Nucleus accumbens (tissue), 56 donors: ENCODE data around the gene CCDC158.
"Not testable (repeated sequence)": the region's sequence is repeated elsewhere in the genome, so short reads cannot be mapped to it uniquely, and the experiment has no call there.

ENCODE experiments used
- DNase-seq, 56 donors: peaks; one replicate each; lab custom pipeline; 2025; lab: John Stamatoyannopoulos, UW

CCDC158 gene

DNA sequence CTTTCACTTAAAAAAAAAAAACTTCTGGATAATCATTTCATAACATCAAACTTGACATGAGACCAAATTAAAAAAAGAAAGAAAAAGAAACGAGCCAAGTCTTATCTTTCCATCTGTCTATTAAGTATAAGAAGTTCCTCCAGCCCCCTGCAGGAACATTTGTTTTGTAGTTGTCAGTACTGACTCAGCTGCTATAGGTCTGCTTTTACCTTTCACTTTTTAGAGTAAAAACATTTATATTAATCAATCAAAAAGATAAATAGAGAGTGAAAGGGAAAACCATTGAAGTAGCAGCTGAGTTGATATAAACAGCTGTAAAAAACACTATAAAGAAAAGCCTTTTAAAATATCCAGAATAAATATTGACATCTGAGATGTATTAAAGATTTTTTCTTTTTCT, 46.1 kb downstream of the CCDC158 start:
- DNase-seq = no peak

DNA sequence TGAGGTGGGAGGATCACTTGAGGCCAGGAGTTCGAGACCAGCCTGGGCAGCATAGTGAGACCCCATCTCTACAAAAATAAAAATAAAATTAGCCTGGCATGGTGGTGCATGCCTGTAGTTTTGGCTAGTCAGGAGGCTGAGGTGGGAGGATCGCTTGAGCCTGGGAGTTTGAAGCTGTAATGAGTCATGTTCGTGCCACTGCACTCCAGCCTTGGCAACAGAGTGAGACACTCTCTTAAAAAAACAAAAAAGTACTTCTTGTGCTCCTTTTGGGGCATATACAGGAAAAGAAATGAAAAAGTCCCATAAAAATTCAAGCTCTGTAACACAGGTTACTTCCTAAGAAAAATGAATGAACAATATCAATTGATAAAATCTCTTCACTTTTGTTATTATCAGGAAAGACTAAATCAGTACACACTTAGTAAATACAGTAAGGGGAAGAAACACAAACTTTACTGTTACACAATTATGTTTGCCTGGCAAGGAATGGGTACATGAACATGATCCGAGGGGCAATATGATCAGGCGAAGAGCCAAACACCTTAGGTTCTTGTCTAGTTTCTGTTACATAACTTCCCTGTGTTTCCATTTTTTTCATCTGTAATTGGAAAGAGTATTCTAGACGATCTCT, 46.9 kb downstream of the CCDC158 start:
- no peak for DNase-seq

DNA sequence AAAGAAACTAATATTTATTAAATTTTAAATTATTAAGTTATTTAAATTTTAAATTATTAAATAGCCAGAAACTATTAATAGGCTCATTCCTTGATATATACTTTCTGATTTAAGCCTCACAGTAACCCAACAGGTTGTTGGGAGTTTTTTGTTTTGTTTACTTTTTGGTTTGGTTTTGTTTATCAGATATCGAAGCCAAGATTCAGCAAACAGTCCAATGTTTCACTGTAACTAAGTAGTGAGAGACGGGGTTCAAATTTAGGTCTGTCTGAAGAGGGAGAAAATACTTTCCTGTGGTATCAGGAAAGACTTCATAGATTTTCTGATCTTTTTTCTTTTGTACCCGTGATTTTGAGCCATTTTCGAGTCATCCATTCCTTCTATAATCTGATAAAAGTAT, 54.2 kb downstream of the CCDC158 start:
- DNase-seq = no peak

DNA sequence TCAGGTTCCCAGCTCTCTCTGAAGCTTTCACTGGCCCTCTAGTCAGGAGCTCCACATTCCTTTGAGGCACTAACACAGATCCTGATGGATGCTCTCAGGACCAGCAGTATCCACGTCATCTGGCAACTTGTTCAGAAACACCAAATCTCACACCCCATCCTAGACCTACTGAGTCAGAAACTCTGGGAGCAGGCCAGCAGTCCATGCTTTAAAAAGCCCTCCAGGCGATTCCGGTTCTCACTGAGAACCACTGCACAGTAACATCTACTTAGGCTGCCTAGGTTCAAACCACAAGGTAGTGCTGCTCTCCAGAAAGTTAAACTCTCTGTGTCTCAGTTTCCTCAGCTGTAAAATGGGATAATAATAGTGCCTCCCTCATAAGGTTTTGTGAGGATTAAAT, 55.3 kb downstream of the CCDC158 start:
- DNase-seq = no peak

DNA sequence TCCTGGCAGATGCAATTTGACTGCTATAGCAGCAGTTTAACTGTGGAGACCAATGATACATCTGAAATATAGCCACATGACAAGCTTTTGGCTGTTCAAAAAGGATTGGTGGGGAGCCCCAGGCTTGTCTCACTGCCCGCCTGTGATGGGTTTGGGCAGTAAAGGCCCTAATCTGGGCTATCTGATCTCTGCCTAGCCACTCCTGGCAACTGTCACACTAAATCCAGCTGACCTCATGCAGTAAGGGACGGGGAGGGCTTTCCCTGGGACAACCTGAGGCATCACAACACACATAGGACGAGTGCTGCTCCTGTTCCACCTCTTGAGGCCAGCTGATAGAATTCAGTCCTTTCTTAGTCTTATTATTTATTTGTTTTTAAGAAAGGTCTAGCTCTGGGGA, 56.2 kb downstream of the CCDC158 start:
- no peak for DNase-seq

DNA sequence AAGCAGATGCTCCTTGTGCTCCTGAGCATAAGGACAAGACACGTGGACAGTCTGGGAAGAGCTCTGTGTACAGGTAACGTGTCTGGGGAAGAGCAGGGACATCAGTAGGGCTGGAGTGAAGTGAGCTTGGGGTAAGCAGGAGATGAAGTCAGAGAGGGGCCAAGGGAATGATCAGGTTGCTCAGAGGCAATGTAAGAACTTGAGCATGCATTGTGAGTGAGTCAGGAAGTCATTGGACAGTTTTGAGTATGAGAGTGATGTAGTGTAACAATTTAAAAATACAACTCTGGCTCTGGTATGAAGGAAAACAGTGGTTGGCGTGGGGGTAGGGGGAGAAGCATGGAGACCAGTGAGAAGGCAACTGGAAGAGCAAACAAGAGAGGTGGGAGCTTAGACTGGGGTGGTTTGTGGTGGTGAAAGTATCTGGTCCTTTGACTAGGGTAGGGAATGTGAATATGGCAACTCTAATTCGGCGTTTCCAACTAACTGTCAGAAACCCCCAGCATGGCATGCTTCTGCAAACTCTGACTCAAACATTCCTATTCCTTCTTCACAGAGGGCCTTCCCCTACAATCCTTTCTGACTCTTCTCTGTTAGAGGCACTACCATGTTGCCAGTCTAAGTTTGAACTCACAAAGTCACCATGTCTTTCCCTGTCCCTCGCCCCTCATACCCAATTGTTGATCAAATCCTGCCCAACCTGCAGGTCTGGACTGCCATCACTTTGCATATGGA, 57.2 kb downstream of the CCDC158 start:
- no peak for DNase-seq

DNA sequence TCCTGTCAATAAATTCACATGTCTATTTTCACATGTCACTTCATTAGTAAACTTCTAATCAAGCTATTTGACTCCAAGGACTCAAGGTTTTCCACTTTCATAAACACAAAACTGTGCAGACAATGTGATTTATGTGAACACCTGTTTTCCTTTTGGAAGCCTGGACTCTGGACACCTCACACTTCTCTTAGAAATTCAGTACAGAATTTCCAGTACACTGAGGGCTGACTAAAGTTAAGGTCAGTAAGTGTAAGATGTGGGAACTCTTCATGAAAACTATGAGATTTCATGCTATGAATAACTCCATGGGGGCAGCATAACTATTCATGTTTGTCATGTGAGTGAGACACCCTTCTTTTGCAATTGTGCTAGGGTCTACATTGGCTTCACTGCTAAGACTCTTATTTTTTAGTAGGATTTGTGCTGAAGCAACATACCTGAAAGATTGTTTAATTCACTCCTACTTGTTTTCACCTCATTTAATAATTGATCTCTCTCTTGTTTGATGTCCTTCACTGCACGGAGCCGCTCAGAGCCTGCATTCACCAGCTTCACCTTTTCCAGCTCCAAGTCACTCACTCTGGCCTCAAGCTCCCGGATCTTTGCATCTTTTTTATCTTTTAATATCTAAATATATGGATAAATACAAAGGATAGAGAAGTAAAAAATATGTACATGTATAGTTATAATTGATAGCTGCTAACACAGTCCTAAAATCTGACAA, 59.1 kb downstream of the CCDC158 start:
- DNase-seq = no peak

DNA sequence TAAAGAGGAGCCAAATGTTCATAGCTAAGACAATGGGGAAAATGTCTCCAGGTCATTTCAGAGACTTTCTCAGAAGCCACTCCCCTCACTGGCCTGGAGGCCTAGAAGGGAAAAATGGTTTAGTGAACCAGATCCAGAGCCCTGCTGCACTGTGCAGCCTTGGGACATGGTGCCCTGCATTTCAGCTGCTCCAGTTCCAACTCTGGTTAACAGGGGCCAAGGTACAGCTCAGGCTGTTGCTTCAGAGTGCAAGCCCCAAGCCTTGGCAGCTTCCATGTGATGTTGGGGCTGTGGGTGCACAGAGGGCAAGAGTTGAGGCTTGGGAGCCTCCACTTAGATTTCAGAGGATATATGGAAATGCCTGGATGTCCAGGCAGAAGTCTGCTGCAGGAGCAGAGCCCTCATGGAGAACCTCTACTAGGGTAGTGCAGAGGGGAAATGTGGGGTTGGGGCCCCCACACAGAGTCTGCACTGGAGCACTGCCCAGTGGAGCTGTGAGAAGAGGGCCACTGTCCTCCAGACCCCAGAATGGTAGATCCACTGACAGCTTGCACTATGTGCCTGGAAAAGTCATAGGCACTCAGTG, 61.0 kb downstream of the CCDC158 start:
- not testable (repeated sequence) for DNase-seq

DNA sequence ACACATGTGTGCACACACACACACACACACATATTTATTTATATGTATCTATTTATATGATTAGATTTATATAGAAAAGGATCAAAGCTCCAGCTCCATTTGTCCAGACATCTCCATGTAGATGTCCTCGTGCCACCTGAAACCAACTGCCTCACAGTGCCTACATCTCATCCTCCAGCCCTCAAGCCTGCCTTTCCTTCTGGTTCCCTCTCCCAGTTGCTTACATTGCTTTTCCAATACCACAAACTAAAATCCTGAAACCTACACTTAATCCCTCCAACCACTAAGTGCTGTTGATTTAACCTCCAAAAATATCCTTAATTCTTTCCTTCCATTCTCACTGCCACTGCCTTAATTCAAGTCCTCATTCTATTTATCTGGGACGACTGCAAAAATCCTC, 63.0 kb downstream of the CCDC158 start:
- DNase-seq = no peak

DNA sequence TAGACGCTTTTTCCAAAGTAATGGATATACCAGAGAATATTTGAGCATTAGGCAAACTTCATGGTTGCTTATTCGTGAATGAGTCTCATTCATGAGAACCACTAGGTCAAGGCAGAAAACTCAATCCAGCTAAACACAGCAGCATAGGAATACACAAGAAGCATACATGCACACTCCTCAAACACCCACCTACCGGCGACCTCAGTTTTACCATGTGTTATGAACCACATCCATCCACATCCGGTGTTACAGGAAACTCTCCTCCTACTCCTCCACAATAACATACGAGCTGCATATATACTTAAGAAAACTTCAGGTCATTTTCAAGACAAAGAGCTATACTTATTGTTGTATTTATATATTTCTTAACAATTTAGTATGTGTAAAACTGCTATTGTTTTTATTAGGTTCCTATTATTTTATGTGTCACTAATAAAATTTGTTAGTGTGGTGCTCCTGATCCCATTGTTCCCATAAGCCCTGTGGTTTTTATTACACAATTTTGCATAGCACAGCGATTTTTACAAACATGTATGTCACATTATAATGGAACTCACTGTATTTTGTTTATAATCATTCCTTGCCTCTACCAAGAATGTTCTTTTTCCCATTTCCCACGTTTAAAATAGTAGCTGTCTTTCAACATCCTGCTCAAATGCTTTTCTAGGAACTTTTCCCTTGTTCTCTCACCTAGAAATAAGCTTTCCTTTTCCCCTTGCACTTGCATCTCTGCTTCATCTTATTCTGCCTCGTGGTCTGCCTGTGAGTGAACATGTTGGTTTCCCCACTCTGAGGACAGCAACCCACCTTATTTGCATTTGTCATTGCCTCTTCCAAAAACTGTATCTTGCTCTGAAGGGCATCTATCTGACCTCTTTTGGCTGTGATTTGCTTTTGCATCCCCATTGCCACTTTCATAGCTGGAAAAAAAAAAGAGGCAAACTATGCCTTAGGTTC, 66.1 kb downstream of the CCDC158 start:
- DNase-seq = no peak

DNA sequence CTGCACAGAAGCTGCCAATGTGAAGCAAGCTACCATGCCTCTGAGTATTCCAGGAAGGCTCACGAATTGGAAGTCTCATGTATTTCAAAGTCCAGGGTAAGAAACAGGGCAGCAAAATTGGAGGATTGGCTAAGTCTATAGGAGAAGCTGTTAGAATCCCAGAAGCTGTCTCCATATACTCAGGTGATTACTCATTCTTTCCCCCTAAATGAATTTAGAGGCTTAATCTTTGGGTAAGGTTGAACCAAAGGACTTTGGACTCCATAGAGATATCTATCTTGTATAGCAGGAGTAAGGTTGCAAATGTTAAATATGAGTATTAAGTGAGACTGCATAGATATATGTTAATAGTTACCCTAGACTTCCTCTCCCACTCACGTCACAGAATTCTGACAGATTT, 78.1 kb downstream of the CCDC158 start:
- DNase-seq = no peak

DNA sequence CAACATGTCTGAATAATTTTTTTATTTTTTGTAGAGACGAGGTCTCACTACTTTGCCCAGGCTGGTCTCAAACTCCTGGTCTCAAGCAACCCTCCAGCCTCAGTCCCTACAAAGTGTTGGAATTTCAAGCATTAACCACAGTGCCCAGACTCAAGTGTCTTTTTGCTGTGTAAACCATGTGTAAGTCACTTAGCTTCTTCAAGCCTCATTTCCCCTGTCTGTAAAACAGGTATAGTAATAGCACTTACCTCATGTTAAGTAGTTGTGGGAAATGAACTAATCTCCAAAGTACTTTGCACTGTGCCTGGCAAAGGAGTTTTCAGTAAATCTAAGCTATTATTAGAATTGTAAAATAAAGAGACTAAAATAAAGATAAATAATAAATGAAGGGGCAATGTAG, 78.8 kb downstream of the CCDC158 start:
- DNase-seq = no peak

DNA sequence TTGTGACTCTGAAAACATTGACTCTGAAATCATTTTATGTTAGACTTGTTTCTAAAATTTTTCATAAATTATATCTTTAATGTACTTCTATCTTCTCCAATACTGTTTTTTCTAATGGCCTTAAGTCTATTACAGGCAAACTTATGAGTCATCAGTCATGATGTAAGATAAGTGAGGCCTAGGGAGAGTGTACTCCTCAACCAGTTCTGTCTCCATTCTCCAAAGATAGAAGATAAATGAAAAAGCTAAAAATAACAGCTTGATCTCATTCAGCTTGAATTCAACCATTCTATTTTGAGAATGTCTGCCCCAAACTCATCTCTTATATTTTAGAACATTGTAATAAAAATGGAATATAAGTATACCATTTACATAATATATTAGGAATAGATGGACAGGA, 79.9 kb downstream of the CCDC158 start:
- DNase-seq = no peak

DNA sequence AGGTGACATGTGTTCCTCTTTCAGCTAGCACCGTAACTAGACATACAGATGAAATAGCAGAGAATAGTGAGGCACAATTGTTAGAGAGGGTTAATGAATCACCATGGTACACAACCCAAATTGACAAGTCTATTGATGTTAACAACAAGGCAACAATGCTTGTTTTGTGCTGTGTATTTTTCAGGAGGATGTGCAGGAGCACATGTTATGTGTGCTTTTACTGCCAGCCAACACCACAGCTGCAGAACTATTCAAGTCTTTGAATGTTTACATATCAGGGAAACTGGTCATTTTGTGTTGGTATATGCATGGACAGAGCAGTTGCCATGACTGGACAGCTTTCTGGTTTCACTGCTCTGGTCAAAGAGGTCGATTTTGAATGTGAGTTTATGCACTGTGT, 81.6 kb downstream of the CCDC158 start:
- DNase-seq = no peak

DNA sequence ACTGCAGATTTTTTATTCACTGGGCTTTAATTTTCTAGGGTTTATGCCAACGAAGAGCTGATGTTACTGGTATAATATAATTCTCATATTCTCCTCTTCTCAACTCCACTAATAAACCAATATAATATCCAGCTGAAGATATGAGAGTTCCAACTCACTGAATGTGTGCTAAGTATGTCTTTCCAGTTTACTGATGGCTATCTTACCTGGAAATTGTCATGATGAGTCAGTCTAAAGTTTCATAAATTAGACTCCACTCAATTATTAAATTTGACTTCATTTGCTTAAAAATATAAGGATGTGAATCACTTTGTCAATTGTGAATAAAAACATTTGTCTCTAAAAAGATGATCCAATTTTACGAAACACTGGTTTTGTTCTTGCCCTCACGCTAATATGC, 86.1 kb downstream of the CCDC158 start:
- DNase-seq = no peak

DNA sequence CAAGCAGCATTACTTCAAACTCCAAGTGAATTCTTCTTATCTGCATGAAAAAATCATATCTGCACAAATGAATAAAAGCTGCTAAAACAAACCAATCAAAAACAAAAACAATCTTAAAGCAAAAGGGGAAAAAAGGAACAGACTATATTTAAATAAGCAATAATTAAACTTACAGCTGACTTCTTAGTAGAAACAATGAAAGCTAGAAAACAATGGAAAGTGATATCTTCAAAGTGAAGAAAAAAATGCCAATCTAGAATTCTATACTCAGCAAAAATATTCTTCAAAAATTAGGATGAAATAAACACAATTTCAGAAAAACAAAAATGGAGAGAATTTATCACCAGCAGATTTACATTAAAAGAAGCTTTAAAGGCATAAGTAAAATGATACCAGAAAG, 94.4 kb downstream of the CCDC158 start:
- DNase-seq = no peak

DNA sequence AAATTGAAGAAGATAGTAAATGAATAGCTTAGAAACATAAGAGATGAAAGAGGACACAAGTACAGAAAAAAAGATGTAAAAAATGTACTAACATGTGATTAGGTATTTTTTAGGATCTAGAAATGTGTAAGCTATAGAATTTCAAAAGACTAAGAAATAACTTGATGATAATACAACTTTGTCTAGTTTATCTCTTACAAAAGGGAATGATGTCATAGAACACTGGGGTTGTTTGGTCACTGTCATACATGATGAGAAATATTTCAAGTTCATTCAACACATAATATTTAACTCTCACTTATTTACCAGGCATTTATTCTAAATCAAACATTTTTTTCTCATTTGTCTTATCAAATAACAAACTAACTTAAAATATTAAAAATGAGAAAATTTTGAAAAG, 95.9 kb downstream of the CCDC158 start:
- DNase-seq = no peak

DNA sequence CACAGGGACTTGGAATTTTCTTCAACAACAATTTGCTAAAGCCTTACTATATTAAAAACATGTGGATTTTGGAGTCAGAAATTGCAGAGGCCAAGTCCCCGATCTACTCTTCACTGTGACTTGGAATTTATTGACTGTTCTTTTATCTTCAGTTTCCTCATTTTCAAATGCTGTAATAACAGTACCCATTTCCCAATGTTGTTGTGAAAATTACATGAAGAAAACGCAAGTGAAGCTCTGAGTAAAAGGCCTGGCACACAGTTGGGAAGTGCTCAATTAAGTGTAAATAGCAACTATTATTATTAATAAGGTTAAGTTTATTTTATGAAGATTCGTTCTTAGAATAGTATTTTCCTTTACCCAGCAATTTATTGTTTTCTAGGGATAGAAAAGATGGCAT, 98.7 kb downstream of the CCDC158 start:
- no peak for DNase-seq

DNA sequence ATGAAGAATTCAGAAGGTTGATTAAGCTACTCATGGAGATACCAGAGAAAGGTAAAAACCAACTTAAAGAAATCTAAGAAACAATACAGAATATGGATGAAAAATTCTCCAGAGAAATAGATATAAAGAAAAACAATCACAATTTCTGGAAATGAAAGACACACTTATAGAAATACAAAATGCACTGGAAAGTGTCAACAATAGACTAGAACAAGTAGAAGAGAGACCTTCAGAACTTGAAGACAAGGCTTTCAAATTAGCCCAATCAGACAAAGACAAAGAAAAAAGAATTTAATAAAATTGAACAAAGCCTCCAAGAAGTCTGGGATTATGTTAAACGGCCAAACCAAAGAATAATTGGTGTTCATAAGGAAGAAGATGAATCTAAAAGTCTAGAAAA, 104.8 kb downstream of the CCDC158 start:
- no peak for DNase-seq

DNA sequence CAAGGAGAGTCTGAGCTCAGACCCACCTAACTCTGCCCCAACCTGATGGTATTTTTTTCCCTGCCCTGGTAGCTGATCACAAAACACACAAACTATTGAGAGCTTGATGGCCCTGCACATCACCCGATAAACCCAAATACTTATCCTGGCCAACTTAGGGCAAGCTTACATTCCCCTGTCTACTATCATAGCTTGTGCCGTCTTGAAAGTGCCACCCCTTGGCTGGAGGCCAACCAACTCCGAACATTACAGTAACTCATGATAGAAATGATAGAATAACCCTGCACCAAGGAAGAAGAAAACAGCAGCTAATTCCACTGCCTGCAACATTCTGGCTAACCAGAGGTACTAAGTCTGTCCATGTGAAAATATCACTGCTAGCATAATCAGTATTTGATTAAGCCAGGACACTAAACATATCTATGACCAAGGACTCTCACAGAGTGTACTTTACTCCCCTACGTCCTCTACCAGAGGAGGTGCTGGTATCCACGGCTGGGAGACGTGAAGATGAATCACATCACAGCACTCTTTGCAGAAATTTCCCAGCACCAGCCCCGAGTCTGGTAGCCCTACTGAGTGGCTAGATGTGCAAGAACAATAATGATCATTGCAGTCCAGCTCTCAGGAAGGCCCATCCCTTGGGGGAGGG, 105.5 kb downstream of the CCDC158 start:
- DNase-seq = no peak
